OCI-LY3 (cell line): Measurements from ENCODE around the gene HTATSF1.

ENCODE experiments used
- H2AFZ ChIP-seq: fragments of 200-600, 300-600 bp; shearing (Covaris generic); 2 replicates; pipeline ENCODE4 v1.6.0; 2014; ENCODE audit warnings: antibody characterized with exemption, low read depth, low read length
- H3K27ac ChIP-seq: fragments of 200-600, 300-600 bp; sonication (generic); 2 replicates; pipeline ENCODE4 v1.5.1; 2014; ENCODE audit warnings: mild to moderate bottlenecking, low read length, moderate library complexity, mixed read lengths
- H3K27me3 ChIP-seq: fragments of 200-600, 300-600 bp; sonication (generic); 2 replicates; pipeline ENCODE4 v1.6.1; 2014; ENCODE audit warnings: low read depth, low read length, mixed read lengths
- H3K36me3 ChIP-seq: fragments of 200-600, 300-600 bp; sonication (generic); replicated peaks from 2 replicates; pipeline ENCODE3; 2014; ENCODE audit warnings: low read depth, low read length, mixed read lengths
- H3K4me1 ChIP-seq: fragments of 300-600, 200-600 bp; sonication (generic); 2 replicates; pipeline ENCODE4 v1.6.1; 2014; ENCODE audit warnings: low read length, mixed read lengths
- H3K4me2 ChIP-seq: fragments of 200-600, 300-600 bp; sonication (generic); 2 replicates; pipeline ENCODE4 v1.6.1; 2014; ENCODE audit warnings: low read length, mixed read lengths
- H3K4me3 ChIP-seq: fragments of 300-600, 200-600 bp; sonication (generic); 2 replicates; pipeline ENCODE4 v1.5.1; 2014; ENCODE audit warnings: antibody characterized with exemption, mild to moderate bottlenecking, low read length, moderate library complexity
- H3K79me2 ChIP-seq: fragments of 300-600, 200-600 bp; shearing (Covaris generic); 2 replicates; pipeline ENCODE4 v1.6.1; 2014; ENCODE audit warnings: mild to moderate bottlenecking, low read length, mixed read lengths
- H3K9ac ChIP-seq: fragments of 300-600, 200-600 bp; shearing (Covaris generic); 2 replicates; pipeline ENCODE4 v1.6.0; 2014; ENCODE audit warnings: mild to moderate bottlenecking, low read length, moderate library complexity
- H3K9me3 ChIP-seq: fragments of 200-600, 300-600 bp; shearing (Covaris generic); 2 replicates; pipeline ENCODE4 v1.6.1; 2014; ENCODE audit warnings: low read length, mixed read lengths; ENCODE audit not compliant: insufficient read depth
- H4K20me1 ChIP-seq: fragments of 200-600, 300-600 bp; sonication (generic); 2 replicates; pipeline ENCODE4 v1.6.1; 2016; ENCODE audit warnings: low read length, mixed read lengths; ENCODE audit not compliant: insufficient read depth
- EZH2phosphoT487 ChIP-seq: fragments of 200-600 bp; shearing (Covaris generic); IDR thresholded peaks from 2 replicates; pipeline ENCODE4 v1.6.1; 2018; ENCODE audit warnings: antibody characterized with exemption, mixed run types, low read depth
- TF ChIP-seq, protein P1 (sequence below): fragments of 200-600, 300-600 bp; sonication (generic); IDR thresholded peaks from 2 replicates; pipeline ENCODE4 v1.5.1; 2014; ENCODE audit warnings: antibody characterized with exemption, low read length, low read depth

Gene HTATSF1

DNA sequence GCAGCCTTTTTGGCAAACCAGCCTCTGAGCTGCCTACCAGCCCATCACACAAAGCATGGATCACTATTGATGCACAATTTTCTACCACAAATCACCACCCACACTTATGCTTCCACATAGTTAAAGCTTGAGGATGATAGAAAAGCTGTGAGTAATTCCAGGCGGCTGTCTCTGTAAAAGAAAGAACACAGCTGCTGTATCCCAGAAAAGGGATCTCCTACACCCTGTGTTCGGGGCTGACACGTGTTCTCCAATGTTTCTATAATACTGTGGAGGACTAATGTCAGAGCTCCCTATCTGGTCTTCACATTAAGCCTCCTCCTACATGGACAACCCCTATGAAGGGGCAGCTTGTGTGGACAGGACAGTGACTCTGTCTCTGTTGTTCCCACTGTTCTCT is 22.2 kb upstream of the HTATSF1 start:
- no peaks in the 10 kb centered on the region for H3K27me3 ChIP-seq

DNA sequence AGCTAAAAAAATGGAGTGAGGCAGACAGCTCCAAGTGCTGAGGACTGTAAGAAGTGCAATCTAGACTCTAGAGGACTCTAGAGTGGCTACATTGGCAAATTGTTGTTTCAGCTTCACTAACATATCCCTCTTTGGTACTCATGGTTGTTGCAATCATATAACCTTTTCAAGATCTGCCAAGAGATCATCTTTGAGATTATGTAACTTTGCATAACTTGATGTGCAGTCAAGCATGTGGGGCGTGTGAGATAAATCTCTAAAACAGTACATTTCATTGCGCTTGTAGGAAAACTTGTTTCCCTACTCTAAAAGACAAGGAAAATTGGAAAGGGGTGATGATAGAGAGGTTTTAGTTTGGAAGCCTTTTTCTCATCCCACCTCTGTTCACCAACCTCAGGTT is 20.9 kb upstream of the HTATSF1 start:
- Histone ChIP-seq H3K4me2 (no peak overlapping the region), H3K27me3 (no peaks in the 10 kb centered on the region), H3K36me3 (no peaks in the 10 kb centered on the region), H3K9me3 (no peaks in the 10 kb centered on the region), H3K4me3 (no peak overlapping the region), H3K27ac (no peak overlapping the region), H3K9ac (no peak overlapping the region), H3K4me1 (no peaks in the 10 kb centered on the region), H2AFZ (no peak overlapping the region), H4K20me1 (no peaks in the 10 kb centered on the region), H3K79me2 (no peaks in the 10 kb centered on the region)
- no peak for TF ChIP-seq EZH2phosphoT487
- TF ChIP-seq, protein P1, sequence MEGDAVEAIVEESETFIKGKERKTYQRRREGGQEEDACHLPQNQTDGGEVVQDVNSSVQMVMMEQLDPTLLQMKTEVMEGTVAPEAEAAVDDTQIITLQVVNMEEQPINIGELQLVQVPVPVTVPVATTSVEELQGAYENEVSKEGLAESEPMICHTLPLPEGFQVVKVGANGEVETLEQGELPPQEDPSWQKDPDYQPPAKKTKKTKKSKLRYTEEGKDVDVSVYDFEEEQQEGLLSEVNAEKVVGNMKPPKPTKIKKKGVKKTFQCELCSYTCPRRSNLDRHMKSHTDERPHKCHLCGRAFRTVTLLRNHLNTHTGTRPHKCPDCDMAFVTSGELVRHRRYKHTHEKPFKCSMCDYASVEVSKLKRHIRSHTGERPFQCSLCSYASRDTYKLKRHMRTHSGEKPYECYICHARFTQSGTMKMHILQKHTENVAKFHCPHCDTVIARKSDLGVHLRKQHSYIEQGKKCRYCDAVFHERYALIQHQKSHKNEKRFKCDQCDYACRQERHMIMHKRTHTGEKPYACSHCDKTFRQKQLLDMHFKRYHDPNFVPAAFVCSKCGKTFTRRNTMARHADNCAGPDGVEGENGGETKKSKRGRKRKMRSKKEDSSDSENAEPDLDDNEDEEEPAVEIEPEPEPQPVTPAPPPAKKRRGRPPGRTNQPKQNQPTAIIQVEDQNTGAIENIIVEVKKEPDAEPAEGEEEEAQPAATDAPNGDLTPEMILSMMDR = no peak

More for the DNA sequence above, 22.2 kb upstream of the HTATSF1 start:
- Histone ChIP-seq H2AFZ (no peak overlapping the region), H3K9ac (no peak overlapping the region), H3K4me2 (no peak overlapping the region), H3K79me2 (no peaks in the 10 kb centered on the region), H3K4me3 (no peak overlapping the region), H3K9me3 (no peaks in the 10 kb centered on the region), H3K27ac (no peak overlapping the region), H4K20me1 (no peaks in the 10 kb centered on the region), H3K36me3 (no peaks in the 10 kb centered on the region), H3K4me1 (no peaks in the 10 kb centered on the region)
- TF ChIP-seq, protein P1 = no peak
- TF ChIP-seq EZH2phosphoT487 = no peak

DNA sequence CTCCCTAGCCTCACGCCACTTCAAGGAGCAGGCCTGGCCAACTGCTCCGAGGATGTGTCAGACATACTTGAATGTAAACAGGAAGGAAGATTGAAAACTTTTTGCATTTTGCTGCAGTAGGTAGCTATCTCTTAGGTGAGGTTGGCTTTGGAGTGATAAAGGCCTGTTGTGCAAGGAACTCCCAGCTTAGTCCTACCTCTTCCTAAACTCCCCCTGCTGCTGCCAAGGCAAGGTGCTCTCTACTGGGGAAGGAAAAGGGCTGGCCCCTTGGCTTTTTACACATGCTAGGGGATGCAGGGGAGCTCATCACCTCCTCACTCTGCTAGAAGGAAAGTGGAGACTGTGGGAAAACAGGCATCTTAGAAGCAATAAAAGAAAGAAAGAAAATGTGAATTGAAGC is 20.4 kb upstream of the HTATSF1 start:
- Histone ChIP-seq H3K27me3 (no peaks in the 10 kb centered on the region), H2AFZ (no peak overlapping the region), H3K36me3 (no peaks in the 10 kb centered on the region), H3K4me2 (no peak overlapping the region), H3K9me3 (no peaks in the 10 kb centered on the region), H3K27ac (no peak overlapping the region), H4K20me1 (no peaks in the 10 kb centered on the region), H3K9ac (no peak overlapping the region), H3K4me3 (no peak overlapping the region), H3K79me2 (no peaks in the 10 kb centered on the region), H3K4me1 (no peaks in the 10 kb centered on the region)
- TF ChIP-seq, protein P1 = no peak
- TF ChIP-seq EZH2phosphoT487 = no peak

DNA sequence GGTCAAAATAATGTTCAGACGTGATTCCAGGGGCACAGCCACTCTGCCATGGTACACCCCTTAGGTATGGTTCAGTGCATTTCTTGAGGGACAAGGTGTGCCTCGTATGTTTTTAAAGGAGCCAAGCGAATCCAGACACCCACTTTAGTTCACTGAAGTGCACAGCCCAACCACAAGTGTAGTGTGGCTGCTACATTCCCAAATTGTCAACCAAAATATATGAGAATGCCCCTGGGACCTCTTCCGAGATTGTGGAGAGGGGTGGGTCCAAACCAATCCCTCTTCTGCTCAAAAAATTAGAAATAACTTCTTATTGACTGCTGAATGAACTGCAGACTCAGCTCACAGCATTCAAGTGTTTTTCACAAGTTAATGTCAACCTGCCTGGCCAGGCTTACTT is 17.0 kb upstream of the HTATSF1 start:
- Histone ChIP-seq H3K36me3 (no peaks in the 10 kb centered on the region), H3K79me2 (no peaks in the 10 kb centered on the region), H2AFZ (no peak overlapping the region), H4K20me1 (no peaks in the 10 kb centered on the region), H3K4me3 (no peak overlapping the region), H3K4me1 (no peaks in the 10 kb centered on the region), H3K9me3 (no peaks in the 10 kb centered on the region), H3K4me2 (no peak overlapping the region), H3K27ac (no peak overlapping the region), H3K27me3 (peaks cover under 1% of the 10 kb centered on the region; the same call in 1 of the 2 replicates), H3K9ac (no peak overlapping the region)
- no peak for TF ChIP-seq EZH2phosphoT487
- TF ChIP-seq, protein P1 = no peak
